ENCODE data around the gene SSTR3.

- TF ChIP-seq, protein P1, sequence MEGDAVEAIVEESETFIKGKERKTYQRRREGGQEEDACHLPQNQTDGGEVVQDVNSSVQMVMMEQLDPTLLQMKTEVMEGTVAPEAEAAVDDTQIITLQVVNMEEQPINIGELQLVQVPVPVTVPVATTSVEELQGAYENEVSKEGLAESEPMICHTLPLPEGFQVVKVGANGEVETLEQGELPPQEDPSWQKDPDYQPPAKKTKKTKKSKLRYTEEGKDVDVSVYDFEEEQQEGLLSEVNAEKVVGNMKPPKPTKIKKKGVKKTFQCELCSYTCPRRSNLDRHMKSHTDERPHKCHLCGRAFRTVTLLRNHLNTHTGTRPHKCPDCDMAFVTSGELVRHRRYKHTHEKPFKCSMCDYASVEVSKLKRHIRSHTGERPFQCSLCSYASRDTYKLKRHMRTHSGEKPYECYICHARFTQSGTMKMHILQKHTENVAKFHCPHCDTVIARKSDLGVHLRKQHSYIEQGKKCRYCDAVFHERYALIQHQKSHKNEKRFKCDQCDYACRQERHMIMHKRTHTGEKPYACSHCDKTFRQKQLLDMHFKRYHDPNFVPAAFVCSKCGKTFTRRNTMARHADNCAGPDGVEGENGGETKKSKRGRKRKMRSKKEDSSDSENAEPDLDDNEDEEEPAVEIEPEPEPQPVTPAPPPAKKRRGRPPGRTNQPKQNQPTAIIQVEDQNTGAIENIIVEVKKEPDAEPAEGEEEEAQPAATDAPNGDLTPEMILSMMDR (IDR thresholded peaks at IDR 0.05 in 2 of 3, conservative IDR thresholded peaks at IDR 0.05 in 1 of 3; ENCODE audit: control insufficient read depth in 2 of 3, extremely low read depth in 1 of 3, insufficient read depth in 1 of 3, low read depth in 3 of 3, low read length in 3 of 3) = no peak
- TF ChIP-seq, protein P2, sequence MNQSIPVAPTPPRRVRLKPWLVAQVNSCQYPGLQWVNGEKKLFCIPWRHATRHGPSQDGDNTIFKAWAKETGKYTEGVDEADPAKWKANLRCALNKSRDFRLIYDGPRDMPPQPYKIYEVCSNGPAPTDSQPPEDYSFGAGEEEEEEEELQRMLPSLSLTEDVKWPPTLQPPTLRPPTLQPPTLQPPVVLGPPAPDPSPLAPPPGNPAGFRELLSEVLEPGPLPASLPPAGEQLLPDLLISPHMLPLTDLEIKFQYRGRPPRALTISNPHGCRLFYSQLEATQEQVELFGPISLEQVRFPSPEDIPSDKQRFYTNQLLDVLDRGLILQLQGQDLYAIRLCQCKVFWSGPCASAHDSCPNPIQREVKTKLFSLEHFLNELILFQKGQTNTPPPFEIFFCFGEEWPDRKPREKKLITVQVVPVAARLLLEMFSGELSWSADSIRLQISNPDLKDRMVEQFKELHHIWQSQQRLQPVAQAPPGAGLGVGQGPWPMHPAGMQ (IDR thresholded peaks at IDR 0.05; ENCODE audit: borderline replicate concordance) = no peak
- TF ChIP-seq ZNF207 (IDR thresholded peaks at IDR 0.05; ENCODE audit: borderline replicate concordance) (no peak), GABPA (IDR thresholded peaks at IDR 0.05; ENCODE audit: low read depth) (no peak), EZH2 (IDR thresholded peaks at IDR 0.05; ENCODE audit: borderline replicate concordance, control insufficient read depth, low read depth, low read length) (no peak), BRCA1 (IDR thresholded peaks at IDR 0.05; ENCODE audit: low read depth, low read length) (no peak), CHD2 (IDR thresholded peaks at IDR 0.05; ENCODE audit: borderline replicate concordance, low read depth, low read length) (no peak), RAD21 (IDR thresholded peaks at IDR 0.05; ENCODE audit: insufficient read depth, low read depth, low read length) (no peak), RFX5 (IDR thresholded peaks at IDR 0.05; ENCODE audit: low read depth, low read length) (no peak), E2F8 (IDR thresholded peaks at IDR 0.05; ENCODE audit: low read depth, partially characterized antibody) (no peak), PBX3 (IDR thresholded peaks at IDR 0.05; ENCODE audit: insufficient replicate concordance, low read depth, low read length) (no peak)
- TF ChIP-seq, protein P3, sequence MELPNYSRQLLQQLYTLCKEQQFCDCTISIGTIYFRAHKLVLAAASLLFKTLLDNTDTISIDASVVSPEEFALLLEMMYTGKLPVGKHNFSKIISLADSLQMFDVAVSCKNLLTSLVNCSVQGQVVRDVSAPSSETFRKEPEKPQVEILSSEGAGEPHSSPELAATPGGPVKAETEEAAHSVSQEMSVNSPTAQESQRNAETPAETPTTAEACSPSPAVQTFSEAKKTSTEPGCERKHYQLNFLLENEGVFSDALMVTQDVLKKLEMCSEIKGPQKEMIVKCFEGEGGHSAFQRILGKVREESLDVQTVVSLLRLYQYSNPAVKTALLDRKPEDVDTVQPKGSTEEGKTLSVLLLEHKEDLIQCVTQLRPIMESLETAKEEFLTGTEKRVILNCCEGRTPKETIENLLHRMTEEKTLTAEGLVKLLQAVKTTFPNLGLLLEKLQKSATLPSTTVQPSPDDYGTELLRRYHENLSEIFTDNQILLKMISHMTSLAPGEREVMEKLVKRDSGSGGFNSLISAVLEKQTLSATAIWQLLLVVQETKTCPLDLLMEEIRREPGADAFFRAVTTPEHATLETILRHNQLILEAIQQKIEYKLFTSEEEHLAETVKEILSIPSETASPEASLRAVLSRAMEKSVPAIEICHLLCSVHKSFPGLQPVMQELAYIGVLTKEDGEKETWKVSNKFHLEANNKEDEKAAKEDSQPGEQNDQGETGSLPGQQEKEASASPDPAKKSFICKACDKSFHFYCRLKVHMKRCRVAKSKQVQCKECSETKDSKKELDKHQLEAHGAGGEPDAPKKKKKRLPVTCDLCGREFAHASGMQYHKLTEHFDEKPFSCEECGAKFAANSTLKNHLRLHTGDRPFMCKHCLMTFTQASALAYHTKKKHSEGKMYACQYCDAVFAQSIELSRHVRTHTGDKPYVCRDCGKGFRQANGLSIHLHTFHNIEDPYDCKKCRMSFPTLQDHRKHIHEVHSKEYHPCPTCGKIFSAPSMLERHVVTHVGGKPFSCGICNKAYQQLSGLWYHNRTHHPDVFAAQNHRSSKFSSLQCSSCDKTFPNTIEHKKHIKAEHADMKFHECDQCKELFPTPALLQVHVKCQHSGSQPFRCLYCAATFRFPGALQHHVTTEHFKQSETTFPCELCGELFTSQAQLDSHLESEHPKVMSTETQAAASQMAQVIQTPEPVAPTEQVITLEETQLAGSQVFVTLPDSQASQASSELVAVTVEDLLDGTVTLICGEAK (IDR thresholded peaks at IDR 0.05; ENCODE audit: borderline replicate concordance) = no peak
Measured at GRCh38 chr22:37240941-37241320, 28.7 kb upstream of the SSTR3 start.

All from GM12878 (cell line).